K562 (cell line): ENCODE data around the gene TUBA1B. TPM values are rescaled to one million over a fixed set of nuclear protein-coding genes. Genes with fewer than 3 reads are reported as not detected.

Experiments used
- ATF7 ChIP-seq: fragments of 450-650 bp; IDR thresholded peaks from 2 replicates; pipeline ENCODE4 v1.7.1; 2014; ENCODE audit warnings: mild to moderate bottlenecking, moderate library complexity
- ELF1 ChIP-seq: fragments of 200-800 bp; sonication (Bioruptor generic); IDR thresholded peaks from 2 replicates; pipeline ENCODE4 v1.6.1; 2016; ENCODE audit warnings: missing genetic modification characterization, missing compliant biosample characterization
- MCM3 ChIP-seq: fragments of 450-650 bp; IDR thresholded peaks from 2 replicates; pipeline ENCODE4 v1.6.1; 2016
- MEIS2 ChIP-seq: fragments of 450-650 bp; IDR thresholded peaks from 2 replicates; pipeline ENCODE4 v1.6.1; 2014; ENCODE audit warnings: mild to moderate bottlenecking; ENCODE audit not compliant: partially characterized antibody
- TCF7L2 ChIP-seq: fragments of 150-350 bp; IDR thresholded peaks from 2 replicates; pipeline ENCODE4 v1.6.1; 2016; ENCODE audit warnings: low read depth, mild to moderate bottlenecking, low read length, moderate library complexity
- TEAD2 ChIP-seq: fragments of 450-650 bp; IDR thresholded peaks from 2 replicates; pipeline ENCODE4 v1.6.1; 2016; ENCODE audit warnings: missing genetic modification characterization, control low read depth, missing compliant biosample characterization
- TGIF2 ChIP-seq: sonication (generic); formaldehyde crosslinking; IDR thresholded peaks from 2 replicates; pipeline ENCODE4 v1.8.1; 2022; ENCODE audit warnings: mild to moderate bottlenecking, missing genetic modification reagents, moderate library complexity
- TRIM24 ChIP-seq, 2 experiments: fragments of 450-650 bp; IDR thresholded peaks; 2 replicates each; pipeline ENCODE4 v1.6.1; 2016
- ZFX ChIP-seq: sonication (generic); formaldehyde crosslinking; IDR thresholded peaks from 2 replicates; pipeline ENCODE4 v1.8.0; 2022; ENCODE audit warnings: mild to moderate bottlenecking, missing genetic modification reagents, moderate library complexity
- polyA plus RNA-seq, 8 experiments: library from polyadenylated mRNA; depleted of rRNA in 4 of 8; stranded (reverse) in 5 of 8; unstranded in 3 of 8; fragments of >200 nt; fragmentation: Nextera tagmentation in 2 of 8; fragmentation: Illumina TruSeq in 1 of 8; extraction: Ambion mirVana in 2 of 8; extraction: Trizol in 1 of 8; gene quantifications; 2 replicates each; pipeline versions ENCODE4 v1.2.1 to v1.2.3, GENCODE V29; 2011 to 2014; ENCODE audit warnings: inconsistent platforms in 1 of 8, missing spikeins in 1 of 8
- total RNA-seq, 7 experiments: library from RNA; depleted of rRNA in 6 of 7; stranded (reverse); fragments of >200 nt in 6 of 7; fragmentation: Illumina TruSeq in 2 of 7; extraction: Trizol in 2 of 7; gene quantifications; 2 replicates each; pipeline versions ENCODE4 v1.2.1 to v1.2.3, GENCODE V29; 2011 to 2021; ENCODE audit warnings: low replicate concordance in 1 of 7
- TF ChIP-seq, protein P1 (sequence below): fragments of 250-450 bp; sonication (Bioruptor Pico); IDR thresholded peaks from 2 replicates; pipeline ENCODE4 v1.5.0; 2021
- TF ChIP-seq, protein P2 (sequence below): fragments of 250-450 bp; sonication (Bioruptor Pico); IDR thresholded peaks from 2 replicates; pipeline ENCODE4 v1.4.0; 2020; ENCODE audit warnings: mild to moderate bottlenecking, moderate library complexity
- TF ChIP-seq, protein P3 (sequence below), 3 experiments: fragments of 200-800 bp in 1 of 3; sonication (Bioruptor generic) in 1 of 3; sonication (generic) in 1 of 3; formaldehyde crosslinking in 1 of 3; IDR thresholded peaks; 2 replicates each; pipeline versions ENCODE4 v1.6.1 to v1.8.0; 2016 to 2022; ENCODE audit warnings: mild to moderate bottlenecking in 2 of 3, missing compliant biosample characterization in 2 of 3, missing genetic modification characterization in 2 of 3, missing genetic modification reagents in 1 of 3
- TF ChIP-seq, protein P4 (sequence below): fragments of 450-650 bp; IDR thresholded peaks from 2 replicates; pipeline ENCODE4 v1.6.1; 2016; ENCODE audit warnings: mild to moderate bottlenecking, moderate library complexity

Gene TUBA1B
- total and polyA plus RNA-seq, 9 of the 15 experiments (the other 6 are each of a cell fraction or from before 2014, with no cell fraction given) = 2,189 to 4,624 (median 2,628) TPM

DNA sequence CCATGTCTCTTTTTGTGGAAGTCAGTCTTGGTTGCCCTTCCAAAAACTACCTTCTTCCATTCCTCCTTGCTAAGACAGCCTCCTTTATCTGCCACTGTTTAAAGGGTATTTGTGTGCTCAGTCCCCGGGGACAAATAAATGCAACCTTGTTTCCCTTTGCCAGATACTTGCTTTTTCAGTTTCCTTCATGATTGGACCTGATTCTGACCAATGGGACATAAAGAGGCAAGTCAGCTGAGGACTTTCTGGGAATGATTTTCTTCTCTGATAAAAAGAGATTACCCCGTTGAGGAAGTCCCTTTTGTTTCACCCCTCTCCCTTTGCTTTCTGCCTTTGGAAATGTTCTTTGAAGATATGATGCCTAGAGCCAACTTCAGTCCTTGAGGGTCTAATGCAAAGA is 7.4 kb upstream of the TUBA1B start (continued):
- TF ChIP-seq, protein P1, sequence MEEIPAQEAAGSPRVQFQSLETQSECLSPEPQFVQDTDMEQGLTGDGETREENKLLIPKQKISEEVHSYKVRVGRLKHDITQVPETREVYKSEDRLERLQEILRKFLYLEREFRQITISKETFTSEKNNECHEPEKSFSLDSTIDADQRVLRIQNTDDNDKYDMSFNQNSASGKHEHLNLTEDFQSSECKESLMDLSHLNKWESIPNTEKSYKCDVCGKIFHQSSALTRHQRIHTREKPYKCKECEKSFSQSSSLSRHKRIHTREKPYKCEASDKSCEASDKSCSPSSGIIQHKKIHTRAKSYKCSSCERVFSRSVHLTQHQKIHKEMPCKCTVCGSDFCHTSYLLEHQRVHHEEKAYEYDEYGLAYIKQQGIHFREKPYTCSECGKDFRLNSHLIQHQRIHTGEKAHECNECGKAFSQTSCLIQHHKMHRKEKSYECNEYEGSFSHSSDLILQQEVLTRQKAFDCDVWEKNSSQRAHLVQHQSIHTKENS (CRISPR knock-in tag) = no peak
- no peak for TF ChIP-seq MCM3
- no peak for TF ChIP-seq TCF7L2
- TF ChIP-seq ZFX (CRISPR knock-in tag) = no peak
- TF ChIP-seq TGIF2 (CRISPR knock-in tag) = no peak
- TF ChIP-seq, protein P2, sequence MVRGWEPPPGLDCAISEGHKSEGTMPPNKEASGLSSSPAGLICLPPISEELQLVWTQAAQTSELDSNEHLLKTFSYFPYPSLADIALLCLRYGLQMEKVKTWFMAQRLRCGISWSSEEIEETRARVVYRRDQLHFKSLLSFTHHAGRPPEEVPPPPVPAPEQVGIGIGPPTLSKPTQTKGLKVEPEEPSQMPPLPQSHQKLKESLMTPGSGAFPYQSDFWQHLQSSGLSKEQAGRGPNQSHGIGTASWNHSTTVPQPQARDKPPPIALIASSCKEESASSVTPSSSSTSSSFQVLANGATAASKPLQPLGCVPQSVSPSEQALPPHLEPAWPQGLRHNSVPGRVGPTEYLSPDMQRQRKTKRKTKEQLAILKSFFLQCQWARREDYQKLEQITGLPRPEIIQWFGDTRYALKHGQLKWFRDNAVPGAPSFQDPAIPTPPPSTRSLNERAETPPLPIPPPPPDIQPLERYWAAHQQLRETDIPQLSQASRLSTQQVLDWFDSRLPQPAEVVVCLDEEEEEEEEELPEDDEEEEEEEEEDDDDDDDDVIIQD (CRISPR knock-in tag) = no peak
- TF ChIP-seq ELF1 (tag) = peak; percentile 60; the same call in 1 of the 2 replicates
- TF ChIP-seq, protein P3, sequence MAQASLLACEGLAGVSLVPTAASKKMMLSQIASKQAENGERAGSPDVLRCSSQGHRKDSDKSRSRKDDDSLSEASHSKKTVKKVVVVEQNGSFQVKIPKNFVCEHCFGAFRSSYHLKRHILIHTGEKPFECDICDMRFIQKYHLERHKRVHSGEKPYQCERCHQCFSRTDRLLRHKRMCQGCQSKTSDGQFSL (CRISPR knock-in tag; IDR thresholded peaks at IDR 0.05) = no peak
- TF ChIP-seq, protein P3 (tag; IDR thresholded peaks at IDR 0.05) = no peak
- no peak for TF ChIP-seq TEAD2
- no peak for TF ChIP-seq MEIS2
- TF ChIP-seq TRIM24 (IDR thresholded peaks at IDR 0.05) = no peak
- TF ChIP-seq, protein P4, sequence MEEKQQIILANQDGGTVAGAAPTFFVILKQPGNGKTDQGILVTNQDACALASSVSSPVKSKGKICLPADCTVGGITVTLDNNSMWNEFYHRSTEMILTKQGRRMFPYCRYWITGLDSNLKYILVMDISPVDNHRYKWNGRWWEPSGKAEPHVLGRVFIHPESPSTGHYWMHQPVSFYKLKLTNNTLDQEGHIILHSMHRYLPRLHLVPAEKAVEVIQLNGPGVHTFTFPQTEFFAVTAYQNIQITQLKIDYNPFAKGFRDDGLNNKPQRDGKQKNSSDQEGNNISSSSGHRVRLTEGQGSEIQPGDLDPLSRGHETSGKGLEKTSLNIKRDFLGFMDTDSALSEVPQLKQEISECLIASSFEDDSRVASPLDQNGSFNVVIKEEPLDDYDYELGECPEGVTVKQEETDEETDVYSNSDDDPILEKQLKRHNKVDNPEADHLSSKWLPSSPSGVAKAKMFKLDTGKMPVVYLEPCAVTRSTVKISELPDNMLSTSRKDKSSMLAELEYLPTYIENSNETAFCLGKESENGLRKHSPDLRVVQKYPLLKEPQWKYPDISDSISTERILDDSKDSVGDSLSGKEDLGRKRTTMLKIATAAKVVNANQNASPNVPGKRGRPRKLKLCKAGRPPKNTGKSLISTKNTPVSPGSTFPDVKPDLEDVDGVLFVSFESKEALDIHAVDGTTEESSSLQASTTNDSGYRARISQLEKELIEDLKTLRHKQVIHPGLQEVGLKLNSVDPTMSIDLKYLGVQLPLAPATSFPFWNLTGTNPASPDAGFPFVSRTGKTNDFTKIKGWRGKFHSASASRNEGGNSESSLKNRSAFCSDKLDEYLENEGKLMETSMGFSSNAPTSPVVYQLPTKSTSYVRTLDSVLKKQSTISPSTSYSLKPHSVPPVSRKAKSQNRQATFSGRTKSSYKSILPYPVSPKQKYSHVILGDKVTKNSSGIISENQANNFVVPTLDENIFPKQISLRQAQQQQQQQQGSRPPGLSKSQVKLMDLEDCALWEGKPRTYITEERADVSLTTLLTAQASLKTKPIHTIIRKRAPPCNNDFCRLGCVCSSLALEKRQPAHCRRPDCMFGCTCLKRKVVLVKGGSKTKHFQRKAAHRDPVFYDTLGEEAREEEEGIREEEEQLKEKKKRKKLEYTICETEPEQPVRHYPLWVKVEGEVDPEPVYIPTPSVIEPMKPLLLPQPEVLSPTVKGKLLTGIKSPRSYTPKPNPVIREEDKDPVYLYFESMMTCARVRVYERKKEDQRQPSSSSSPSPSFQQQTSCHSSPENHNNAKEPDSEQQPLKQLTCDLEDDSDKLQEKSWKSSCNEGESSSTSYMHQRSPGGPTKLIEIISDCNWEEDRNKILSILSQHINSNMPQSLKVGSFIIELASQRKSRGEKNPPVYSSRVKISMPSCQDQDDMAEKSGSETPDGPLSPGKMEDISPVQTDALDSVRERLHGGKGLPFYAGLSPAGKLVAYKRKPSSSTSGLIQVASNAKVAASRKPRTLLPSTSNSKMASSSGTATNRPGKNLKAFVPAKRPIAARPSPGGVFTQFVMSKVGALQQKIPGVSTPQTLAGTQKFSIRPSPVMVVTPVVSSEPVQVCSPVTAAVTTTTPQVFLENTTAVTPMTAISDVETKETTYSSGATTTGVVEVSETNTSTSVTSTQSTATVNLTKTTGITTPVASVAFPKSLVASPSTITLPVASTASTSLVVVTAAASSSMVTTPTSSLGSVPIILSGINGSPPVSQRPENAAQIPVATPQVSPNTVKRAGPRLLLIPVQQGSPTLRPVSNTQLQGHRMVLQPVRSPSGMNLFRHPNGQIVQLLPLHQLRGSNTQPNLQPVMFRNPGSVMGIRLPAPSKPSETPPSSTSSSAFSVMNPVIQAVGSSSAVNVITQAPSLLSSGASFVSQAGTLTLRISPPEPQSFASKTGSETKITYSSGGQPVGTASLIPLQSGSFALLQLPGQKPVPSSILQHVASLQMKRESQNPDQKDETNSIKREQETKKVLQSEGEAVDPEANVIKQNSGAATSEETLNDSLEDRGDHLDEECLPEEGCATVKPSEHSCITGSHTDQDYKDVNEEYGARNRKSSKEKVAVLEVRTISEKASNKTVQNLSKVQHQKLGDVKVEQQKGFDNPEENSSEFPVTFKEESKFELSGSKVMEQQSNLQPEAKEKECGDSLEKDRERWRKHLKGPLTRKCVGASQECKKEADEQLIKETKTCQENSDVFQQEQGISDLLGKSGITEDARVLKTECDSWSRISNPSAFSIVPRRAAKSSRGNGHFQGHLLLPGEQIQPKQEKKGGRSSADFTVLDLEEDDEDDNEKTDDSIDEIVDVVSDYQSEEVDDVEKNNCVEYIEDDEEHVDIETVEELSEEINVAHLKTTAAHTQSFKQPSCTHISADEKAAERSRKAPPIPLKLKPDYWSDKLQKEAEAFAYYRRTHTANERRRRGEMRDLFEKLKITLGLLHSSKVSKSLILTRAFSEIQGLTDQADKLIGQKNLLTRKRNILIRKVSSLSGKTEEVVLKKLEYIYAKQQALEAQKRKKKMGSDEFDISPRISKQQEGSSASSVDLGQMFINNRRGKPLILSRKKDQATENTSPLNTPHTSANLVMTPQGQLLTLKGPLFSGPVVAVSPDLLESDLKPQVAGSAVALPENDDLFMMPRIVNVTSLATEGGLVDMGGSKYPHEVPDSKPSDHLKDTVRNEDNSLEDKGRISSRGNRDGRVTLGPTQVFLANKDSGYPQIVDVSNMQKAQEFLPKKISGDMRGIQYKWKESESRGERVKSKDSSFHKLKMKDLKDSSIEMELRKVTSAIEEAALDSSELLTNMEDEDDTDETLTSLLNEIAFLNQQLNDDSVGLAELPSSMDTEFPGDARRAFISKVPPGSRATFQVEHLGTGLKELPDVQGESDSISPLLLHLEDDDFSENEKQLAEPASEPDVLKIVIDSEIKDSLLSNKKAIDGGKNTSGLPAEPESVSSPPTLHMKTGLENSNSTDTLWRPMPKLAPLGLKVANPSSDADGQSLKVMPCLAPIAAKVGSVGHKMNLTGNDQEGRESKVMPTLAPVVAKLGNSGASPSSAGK = no peak
- TF ChIP-seq ATF7 = peak; percentile 37; the same call in 1 of the 2 replicates
